Lower leg skin (tissue), 3 donors: Measurements from ENCODE around the gene SAFB.

Experiments
- CTCF ChIP-seq, 3 donors: fragments of 450-650 bp; IDR thresholded peaks; one replicate each; pipeline ENCODE4 v1.5.1; 2016; ENCODE audit warnings: antibody characterized with exemption in 3 of 3, mild to moderate bottlenecking in 3 of 3, moderate library complexity in 2 of 3
- POLR2A ChIP-seq, 2 donors: fragments of 450-650 bp; IDR thresholded peaks; one replicate each; pipeline ENCODE4 v1.6.1; 2016 to 2017; ENCODE audit warnings: antibody characterized with exemption in 2 of 2, mild to moderate bottlenecking in 1 of 2, moderate library complexity in 1 of 2

GRCh38 chr19:5669212-5669611 lies 46.3 kb downstream of the SAFB start:
- TF ChIP-seq POLR2A (IDR thresholded peaks at IDR 0.05) (no peak), CTCF (IDR thresholded peaks at IDR 0.05) (no peak)
